HG03432 (cell line): Measurements from ENCODE around the gene SLC35A5.
A peak's percentile ranks its signal among the peaks of the same experiment; 100 is the strongest.
"Not testable (repeated sequence)": the region's sequence is repeated elsewhere in the genome, so short reads cannot be mapped to it uniquely, and the experiment has no call there.

Experiments used
- ATAC-seq: cut with Tn5 transposase; IDR thresholded peaks from one replicate; pipeline ENCODE4 v1.9.1; 2021; ENCODE audit warnings: mild to moderate bottlenecking, moderate library complexity; ENCODE audit not compliant: unreplicated experiment

SLC35A5 gene

DNA sequence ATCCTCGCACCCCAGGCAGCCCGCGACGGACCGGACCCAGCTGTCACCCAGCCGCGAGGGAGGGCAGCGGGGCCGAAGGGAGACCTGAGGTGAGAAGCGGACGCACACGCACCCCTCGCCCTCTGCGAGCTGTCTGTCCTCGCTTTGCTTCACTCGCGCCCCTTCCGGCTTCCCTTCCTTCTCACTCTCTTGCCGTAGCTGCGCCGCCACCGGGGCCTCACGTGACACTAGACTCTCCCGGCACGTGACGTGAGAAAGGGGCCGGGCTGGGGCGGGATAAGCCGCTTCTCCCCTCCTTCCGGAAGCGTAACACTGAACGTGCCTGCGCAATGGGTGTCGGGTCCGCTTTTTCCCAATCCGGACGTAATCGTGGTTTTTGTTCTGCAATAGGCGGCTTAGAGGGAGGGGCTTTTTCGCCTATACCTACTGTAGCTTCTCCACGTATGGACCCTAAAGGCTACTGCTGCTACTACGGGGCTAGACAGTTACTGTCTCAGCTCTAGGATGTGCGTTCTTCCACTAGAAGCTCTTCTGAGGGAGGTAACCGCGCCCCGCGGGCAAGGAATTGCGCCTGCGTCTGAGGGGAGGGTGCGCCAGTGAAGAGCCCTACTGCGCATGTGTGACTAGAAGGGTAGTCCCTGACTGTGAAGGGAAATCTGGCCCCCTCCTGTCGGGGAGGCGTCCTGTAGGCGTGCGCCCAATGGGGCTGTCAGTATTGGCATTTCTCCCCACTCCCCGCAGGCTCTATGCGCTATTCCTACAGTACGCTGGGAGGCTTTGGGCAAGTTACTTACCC lies at the start of gene SLC35A5, which contains the start of gene ATG3:
TSS of gene SLC35A5 (plus strand) at position 312 of the 796 bp plus-strand sequence. CDS start 1,359 bp downstream, outside the sequence.
TSS of gene ATG3 (minus strand) at position 229 of the 796 bp plus-strand sequence. CDS start 434 bp downstream, outside the sequence.
- peak; percentile 86 for ATAC-seq

DNA sequence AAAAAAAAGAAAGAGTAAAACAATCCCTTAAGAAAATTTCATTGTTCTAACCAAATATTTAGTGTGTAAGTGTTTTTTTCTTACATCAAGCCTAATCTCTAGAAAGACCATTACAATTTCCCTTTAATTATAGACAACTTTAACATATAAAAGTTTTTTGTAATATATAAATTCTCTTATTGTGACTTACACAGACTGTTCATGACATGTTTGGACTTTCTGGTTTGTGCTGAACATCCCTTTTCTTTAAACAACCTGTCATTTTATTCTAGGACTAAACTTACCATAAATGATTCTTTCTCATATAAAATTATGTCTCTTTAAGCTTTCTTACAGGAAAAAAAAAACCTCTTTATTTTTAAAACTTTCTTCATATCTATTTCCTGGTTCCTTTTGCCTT lies 49.5 kb upstream of the SLC35A5 start:
- ATAC-seq = no peak

- ATAC-seq = peak; percentile 100
These were observed 47.2 kb upstream of the SLC35A5 start for GRCh38 chr3:112514527-112515128.

DNA sequence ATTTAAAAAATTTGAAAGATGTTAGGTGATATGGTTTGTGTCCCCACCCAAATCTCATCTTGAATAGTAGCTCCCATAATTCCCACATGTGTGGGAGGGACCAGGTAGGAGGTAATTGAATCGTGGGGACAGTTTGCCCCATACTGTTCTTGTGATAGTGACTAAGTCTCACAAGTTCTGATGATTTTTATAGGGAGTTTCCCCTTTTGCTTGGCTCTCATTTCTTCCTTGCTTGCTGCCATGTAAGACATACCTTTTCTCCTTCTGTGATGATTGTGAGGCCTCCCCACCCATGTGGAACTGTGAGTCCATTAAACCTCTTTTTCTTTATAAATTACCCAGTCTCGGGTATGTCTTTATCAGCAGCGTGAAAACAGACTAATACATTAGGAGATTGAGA lies 42.9 kb upstream of the SLC35A5 start:
- ATAC-seq = not testable (repeated sequence)

DNA sequence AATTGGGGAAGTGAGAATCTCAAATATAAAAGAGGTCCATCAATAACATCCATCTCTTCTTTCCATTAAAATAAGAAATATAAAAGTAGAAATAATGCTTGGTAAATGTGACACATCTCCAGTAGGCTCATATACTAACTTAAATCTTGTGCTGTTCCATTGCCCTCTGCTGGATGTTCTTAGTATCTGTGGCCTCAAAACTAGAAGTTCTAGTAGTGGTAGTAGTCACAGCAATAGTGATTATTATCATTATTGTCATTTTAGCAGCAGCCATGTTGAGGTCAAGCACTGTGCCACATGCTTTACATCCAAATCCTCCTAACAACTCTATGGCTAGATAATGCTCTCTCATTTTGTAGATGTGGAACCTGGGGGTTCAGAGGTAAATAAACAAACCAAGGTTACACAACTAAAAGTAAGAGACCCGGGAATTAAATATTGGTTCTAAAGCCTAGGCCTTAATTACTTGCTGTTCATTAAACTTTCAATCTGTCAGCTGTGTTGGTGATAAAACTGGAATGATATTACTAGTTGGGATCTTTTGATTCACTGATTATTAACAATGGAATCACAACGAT lies 42.3 kb upstream of the SLC35A5 start:
- ATAC-seq = peak; percentile 62

DNA sequence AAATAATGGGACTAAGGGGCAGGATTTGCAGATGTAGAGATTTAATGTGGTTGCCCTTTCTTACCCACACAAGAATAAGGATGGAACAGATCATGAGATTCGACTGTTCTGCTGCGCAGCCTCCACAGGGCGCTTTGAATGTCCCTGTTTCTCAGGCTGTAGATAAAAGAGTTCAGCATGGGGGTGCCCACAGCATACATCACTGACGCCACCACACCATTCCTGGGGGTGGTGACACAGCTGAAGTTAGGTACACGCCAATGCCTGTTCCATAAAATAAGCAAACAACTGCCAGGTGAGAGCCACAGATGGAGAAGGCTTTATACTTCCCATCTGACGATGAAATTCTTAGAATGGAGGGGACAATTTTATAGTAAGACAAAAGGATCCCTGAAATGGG lies 37.7 kb upstream of the SLC35A5 start:
- ATAC-seq = not testable (repeated sequence)

- no peak for ATAC-seq
These were observed 31.3 kb upstream of the SLC35A5 start for GRCh38 chr3:112530573-112530972.

DNA sequence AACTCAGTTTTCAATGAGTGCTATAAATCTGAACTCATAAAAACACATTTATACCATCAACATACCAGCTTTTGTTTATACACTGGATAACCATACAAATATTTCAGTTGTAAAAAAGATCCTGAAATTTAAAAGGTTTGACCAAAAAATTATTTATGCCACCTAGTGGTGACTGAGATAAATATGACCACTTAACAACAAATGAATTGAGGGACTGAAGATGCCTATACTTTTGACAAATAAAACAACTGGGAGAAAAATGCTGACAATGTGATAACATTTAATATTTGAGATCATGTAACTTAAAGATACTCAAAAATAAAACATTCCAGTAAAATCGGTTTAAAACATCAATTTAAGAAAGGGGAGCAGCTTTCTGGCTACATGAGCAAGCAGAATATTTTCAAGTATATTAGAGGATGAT lies 30.5 kb upstream of the SLC35A5 start:
- no peak for ATAC-seq

DNA sequence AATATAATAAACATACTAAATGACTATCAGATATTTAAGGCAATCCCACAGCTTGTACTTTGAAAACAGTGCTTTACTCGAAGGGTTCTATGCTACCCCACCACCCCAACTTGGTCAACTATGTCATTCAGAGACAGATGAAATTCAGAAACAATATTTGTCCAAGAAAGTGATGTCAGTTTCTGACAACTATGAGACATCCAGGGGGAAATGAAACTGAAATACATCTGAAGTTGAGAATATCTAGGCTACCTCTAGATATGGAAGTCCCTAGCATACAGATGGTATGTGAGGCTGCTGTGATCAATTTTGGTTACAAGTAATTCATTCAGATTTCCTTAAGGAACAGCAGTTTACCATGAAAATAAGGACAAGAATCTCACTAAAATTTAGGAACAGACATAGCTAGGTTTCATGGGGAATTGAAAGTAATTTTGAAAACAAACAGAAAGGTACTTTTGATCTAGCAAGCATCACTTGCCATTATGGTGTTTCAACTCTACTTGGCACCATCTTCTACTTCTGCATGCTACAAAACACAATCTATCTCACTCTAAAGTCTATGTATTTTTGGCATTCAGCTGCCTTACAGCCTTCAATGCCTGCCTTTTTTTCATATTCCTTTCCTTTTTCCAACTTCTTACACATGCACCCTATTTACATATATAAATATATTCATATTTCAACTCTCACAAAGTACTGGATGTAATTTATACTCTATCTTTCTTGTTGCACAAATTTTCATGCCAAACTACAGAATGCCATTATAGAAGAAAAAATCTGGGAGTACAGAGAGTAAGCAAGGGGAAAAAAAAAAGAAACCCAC lies 21.8 kb upstream of the SLC35A5 start:
- ATAC-seq = peak; percentile 92

GRCh38 chr3:112546216-112546759 lies 15.6 kb upstream of the SLC35A5 start:
- ATAC-seq = no peak

GRCh38 chr3:112550859-112551258 lies 11.0 kb upstream of the SLC35A5 start:
- ATAC-seq = no peak

- ATAC-seq = no peak
These were observed 6.2 kb upstream of the SLC35A5 start for GRCh38 chr3:112555535-112556170.

GRCh38 chr3:112557976-112558375 lies 3.9 kb upstream of the SLC35A5 start:
- no peak for ATAC-seq

- no peak for ATAC-seq
These were observed 1.5 kb upstream of the SLC35A5 start for GRCh38 chr3:112560307-112560706.

GRCh38 chr3:112560721-112561483 lies 943 bp upstream of the SLC35A5 start:
- peak; percentile 27 for ATAC-seq

DNA sequence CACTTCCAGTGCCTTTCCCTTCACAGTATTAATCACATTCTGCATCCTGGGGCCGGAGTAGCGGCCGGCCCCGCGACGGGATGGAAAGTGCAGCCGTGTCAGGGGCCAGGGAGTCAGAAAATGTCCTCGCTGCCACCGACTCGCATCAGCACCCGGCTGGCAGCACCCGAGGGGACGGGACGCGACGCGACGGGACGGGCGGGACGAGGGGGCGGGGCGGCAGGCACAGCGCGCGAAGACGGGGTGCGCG lies 436 bp upstream of the SLC35A5 start:
- ATAC-seq = peak; percentile 61

- not testable (repeated sequence) for ATAC-seq
These were observed 2.5 kb downstream of the SLC35A5 start for GRCh38 chr3:112564247-112564939.

DNA sequence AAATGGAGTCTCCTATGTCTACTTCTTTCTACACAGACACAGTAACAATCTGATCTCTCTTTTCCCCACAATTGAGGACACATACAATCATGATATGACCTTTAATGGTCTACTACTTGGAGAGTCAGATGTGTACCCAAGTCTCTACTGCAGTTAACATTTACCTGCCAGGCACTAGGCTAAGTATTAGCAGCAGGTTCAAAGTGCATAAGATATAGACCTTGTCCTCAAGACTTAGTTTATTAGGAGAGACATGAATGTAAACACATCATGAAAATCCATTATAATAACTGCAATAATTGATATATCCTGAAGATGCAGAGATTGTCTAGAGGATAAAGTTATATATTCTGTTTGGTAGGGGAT lies 3.1 kb downstream of the SLC35A5 start:
- ATAC-seq = no peak

GRCh38 chr3:112568642-112569041 lies 6.8 kb downstream of the SLC35A5 start:
- no peak for ATAC-seq
